Adrenal gland (tissue), 5 donors: ENCODE measurements around the gene PTPRE.

Experiments
- CTCF ChIP-seq, 6 experiments: fragments of 450-650 bp in 4 of 6; fragments of 200-600 bp in 2 of 6; sonication (generic) in 1 of 6; IDR thresholded peaks; 1 replicate in 5 of 6; 2 replicates in 1 of 6; pipeline versions ENCODE4 v1.5.1 to v1.8.0; 2016 to 2021; ENCODE audit warnings: antibody characterized with exemption in 6 of 6, mild to moderate bottlenecking in 2 of 6, moderate library complexity in 1 of 6
- POLR2A ChIP-seq, 2 donors: fragments of 450-650 bp; IDR thresholded peaks; one replicate each; pipeline ENCODE4 v1.6.1; 2017; ENCODE audit warnings: antibody characterized with exemption in 2 of 2, mild to moderate bottlenecking in 2 of 2, moderate library complexity in 1 of 2
- donor health status: DM: no; HTN: no; CAD: no.

GRCh38 chr10:127979045-127979444 is 72.1 kb downstream of the PTPRE start:
- TF ChIP-seq CTCF (IDR thresholded peaks at IDR 0.05) (no peak), POLR2A (IDR thresholded peaks at IDR 0.05) (no peak)
